Measurements from ENCODE around the gene ZBED1.

The ZBED1 gene

DNA sequence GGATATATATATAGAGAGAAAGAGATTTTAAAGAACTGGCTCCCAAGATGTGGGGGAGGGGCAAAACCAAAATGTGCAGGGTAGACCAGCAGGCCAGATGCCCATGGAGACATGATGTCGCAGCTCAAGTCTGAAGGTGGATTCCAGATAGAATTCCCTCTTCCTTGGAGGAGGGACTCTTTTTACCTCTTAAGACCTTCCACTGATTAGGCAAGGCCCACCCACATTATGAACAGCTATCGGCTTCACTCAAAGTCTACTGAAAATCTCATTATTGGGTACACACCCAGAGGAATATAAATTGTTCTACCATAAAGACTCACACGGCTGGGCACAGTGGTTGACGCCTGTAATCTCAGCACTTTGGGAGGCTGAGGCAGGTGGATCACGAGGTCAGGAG is 59.3 kb downstream of the ZBED1 start:
- no peak for DNase-seq (ENCODE audit: low read depth)
- TF ChIP-seq, protein P1, sequence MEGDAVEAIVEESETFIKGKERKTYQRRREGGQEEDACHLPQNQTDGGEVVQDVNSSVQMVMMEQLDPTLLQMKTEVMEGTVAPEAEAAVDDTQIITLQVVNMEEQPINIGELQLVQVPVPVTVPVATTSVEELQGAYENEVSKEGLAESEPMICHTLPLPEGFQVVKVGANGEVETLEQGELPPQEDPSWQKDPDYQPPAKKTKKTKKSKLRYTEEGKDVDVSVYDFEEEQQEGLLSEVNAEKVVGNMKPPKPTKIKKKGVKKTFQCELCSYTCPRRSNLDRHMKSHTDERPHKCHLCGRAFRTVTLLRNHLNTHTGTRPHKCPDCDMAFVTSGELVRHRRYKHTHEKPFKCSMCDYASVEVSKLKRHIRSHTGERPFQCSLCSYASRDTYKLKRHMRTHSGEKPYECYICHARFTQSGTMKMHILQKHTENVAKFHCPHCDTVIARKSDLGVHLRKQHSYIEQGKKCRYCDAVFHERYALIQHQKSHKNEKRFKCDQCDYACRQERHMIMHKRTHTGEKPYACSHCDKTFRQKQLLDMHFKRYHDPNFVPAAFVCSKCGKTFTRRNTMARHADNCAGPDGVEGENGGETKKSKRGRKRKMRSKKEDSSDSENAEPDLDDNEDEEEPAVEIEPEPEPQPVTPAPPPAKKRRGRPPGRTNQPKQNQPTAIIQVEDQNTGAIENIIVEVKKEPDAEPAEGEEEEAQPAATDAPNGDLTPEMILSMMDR (IDR thresholded peaks at IDR 0.05; ENCODE audit: insufficient read depth, low read depth, low read length, missing control alignments), result no peak
- H3K4me3 ChIP-seq (ENCODE audit: low read depth, low read length), result no peak overlapping the region

DNA sequence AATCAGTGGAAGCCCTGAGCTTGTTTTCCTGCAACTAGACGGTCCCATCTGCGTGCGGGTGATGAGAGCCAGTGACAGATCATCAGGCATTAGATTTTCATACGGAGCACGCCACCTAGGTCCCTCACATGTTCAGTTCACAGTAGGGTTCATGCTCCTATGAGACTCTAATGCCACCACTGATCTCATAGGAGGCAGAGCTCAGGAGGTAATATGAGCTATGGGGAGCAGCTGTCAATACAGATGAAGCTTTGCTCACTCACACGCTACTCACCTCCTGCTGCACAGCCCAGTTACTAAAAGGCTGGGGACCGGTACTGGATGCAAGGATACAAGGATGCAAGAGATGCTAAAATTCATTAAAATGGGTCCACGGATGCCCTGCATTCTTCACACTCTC is 61.2 kb downstream of the ZBED1 start:
- no peak overlapping the region for H3K4me3 ChIP-seq (ENCODE audit: low read depth, low read length)
- DNase-seq (ENCODE audit: low read depth), result no peak
- TF ChIP-seq, protein P1 (IDR thresholded peaks at IDR 0.05; ENCODE audit: insufficient read depth, low read depth, low read length, missing control alignments), result no peak
